ENCODE measurements around the gene CDC14B.

Gene CDC14B

DNA sequence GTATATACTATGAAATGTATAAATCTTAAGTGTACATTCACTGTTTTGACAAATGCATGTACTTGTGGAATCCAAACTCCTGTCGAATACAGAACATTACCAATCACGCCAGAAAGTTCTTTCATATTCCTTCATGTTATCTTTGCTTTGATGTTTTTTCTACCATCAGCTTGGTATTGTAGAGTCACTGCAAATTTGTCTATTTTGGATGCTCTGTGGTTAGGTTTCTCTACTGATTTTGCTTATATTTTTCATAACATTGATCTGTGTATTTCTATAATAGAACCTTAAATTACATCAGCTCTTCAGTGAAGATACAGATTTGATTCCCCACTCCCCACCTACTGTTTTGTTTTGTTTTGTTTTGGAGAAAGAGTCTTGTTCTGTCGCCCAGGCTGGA is 138.9 kb downstream of the CDC14B start:
- no peak for DNase-seq

DNA sequence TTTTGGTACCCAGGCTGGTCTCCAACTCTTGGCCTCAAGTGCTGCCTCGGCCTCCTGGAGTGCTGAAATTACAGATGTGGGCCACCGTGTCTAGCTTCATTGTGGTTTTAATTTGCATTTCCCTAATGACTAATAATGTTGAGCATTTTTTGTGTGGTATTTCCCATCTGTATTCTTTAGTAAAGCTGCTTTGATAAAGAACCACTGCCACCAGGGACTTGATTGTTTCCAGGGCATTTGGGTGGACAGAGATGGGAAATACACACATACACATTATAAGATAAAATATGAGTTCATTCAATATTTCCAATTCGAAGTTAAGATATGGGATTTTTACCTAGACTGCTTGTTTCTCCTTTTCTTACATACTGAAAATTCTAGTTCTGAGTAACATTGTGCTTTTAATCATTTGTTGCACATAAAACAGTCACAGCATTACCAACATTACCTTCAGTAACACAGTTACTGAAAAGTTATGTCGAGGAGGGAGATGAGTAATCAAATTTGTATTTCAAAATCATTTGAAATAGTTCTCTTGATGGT is 140.7 kb downstream of the CDC14B start:
- no peak for DNase-seq

DNA sequence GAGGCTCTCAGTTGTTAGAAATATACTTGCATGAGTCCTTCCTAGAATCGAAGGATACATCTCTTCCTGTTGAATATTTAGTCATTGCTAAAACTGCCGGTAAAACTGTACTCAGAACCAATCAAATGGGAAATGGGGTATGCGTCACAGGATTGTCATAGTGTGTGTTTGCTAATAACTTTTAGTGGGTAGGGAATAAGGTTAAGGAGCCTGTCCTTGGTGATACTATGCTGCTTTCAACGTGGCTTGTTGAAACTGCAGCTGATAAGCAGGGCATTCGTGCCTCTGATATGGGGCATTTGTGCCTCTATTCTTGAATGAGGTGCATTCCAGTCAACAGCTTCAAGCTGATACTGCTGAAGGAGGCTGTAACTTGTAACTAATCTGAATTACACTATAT is 143.1 kb downstream of the CDC14B start:
- DNase-seq, result no peak

DNA sequence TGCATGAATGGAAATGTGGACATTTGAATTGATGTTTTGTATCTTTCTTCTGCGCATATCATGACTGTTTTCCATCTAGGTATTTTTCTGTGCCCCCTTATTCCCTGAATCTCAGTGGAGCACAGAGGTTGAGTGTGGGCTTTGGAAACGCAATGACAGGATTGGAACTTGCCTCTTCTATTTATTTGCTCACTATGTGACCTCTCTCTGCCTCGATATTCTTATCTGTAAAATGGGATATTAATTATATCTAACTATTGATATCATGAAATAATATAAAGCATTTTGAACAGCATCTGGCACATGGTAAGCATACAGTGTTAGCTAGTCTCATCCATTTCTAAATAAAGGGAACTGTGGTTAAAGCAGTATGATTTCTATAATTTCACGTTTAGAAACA is 143.6 kb downstream of the CDC14B start:
- DNase-seq, result no peak

DNA sequence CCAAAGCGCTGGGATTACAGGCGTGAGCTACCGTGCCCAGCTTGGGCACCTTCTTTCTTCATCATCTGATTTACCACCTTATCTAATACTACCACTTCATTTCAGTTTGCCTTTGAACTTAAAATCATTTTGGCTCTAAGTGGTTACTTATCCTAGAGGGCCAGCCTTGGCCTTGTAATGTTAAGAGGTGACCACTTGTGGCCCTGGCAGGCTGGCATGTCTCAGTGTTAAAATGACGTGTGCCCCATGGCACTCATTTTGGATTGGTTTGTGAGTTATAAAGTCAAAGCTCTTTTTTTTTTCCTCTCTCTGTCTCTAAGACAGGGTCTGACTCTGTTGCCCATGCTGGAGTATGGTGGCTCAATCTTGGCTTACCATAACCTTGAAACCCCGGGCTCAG is 151.9 kb downstream of the CDC14B start:
- DNase-seq, result no peak

DNA sequence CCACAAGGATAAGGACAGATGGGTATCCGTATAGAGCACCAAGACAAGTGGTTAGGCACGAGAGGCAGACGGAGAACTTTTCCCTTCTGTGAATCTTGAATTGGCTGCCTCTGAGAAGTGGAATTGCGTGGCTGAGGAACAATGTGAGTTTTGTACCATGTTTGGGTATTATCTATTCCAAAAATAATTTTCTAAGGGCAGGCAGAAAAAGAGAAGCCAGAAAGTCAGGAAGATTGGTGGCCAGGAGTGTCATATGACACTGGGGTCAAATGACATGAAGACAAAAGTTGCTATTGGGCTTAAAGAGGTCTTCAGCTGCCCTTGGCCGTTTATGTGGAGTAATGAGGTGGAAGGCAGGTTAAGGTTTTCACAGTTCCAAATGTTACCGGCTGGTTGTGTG is 155.2 kb downstream of the CDC14B start:
- no peak for DNase-seq

DNA sequence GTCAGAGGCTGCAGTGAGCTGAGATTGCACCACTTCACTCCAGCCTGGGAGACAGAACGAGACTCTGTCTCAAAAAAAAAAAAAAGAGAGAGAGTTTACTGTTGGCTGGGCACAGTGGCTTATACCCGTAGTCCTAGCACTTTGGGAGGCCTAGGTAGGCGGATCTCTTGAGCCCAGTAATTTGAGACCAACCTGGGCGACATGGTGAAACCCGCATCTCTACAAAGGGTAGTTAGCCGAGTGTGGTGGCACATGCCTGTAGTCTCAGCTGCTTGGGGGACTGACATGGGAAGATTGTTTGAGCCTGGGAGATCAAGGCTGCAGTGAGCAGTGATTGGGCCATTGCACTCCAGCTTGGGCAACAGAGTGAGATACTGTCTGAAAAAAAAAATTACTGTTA is 157.1 kb downstream of the CDC14B start:
- DNase-seq, result no peak

DNA sequence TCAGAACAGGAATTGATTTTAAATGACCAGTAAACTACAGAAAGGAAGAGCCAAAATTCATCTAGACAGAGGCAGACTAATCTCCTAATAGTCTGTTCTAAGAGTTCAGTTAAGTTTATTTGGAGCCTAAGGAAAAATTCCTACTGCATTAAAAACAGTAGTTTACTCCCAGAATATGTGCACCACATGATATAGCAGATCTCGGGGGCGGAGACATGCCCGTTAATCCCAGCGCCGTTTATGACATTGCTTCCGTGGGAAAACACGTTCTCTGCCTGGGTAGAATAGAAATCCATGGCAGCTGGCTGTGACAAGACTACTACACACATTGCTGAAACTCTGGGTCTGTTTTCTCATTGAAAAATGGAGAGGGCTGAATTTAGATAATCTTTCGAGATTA is 158.3 kb downstream of the CDC14B start:
- DNase-seq, result no peak

DNA sequence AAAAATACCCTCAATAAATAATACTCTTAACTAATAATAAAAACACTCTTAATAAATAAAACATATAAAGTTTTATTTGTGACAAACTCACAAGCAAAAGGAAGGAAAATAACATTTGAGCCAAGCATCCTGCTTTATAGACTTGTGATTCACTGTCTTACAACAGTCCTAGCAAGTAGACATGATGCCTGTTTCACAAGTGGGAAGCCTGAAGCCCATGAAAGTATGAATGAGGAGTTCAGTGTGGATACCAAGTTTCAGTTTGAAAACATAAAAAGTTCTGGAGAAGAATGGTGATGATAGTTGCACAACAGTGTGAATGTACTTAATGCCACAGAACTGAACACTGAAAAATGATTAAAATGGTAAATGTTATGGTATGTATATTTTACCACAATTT is 158.8 kb downstream of the CDC14B start:
- DNase-seq, result no peak

DNA sequence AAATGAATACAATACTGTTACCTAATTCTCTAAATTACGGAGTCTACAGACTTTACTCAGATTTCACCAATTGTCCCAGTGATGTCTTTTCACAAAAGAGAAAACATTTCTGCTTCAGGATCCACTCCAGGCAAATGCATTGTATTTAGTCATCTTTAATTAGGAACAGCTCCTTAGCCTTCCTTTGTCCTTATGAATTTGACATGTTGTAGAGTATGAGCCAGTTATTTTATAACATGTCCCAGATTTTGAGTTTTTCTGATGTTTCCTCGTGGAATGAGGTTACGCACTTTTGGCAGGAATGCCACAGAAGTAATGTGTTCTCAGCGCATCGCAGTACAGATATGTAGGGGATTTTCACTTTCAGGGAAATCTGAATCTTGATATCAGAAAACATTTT is 159.2 kb downstream of the CDC14B start:
- DNase-seq, result no peak

DNA sequence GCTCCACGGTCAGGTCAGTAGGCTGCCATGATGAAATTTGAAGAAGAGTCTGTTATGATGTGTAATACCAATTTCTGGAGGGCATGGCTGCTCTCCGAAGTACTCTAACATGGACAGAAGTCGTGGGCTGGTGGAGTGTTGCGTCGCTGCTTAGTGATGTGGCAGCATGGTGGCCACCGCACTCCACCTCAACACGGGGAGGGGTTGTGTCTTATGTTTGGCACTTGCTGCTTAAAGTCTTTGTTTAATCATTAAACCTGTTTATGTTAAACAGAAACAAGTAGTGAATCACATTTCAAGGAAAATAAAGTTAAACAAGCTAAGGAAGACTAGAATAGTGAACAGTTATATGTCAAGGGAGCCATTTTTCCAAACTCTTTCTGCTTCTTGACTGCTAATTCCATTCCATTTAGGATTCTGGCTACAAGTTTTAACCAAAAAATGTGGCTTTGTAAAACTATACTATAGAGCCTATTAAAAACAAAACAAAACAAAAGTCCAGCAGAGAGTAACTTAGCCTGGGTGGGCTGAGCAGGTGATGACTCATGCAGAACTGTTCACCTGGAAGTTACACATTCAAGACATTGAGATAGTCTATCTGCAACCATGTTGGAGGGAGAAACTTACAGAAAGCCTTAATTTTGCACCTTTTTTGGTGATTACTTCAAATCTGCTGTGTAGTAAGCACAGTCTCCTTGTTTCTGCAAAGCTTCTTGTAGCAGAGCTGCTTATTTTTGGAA is 160.2 kb downstream of the CDC14B start:
- DNase-seq, result no peak

DNA sequence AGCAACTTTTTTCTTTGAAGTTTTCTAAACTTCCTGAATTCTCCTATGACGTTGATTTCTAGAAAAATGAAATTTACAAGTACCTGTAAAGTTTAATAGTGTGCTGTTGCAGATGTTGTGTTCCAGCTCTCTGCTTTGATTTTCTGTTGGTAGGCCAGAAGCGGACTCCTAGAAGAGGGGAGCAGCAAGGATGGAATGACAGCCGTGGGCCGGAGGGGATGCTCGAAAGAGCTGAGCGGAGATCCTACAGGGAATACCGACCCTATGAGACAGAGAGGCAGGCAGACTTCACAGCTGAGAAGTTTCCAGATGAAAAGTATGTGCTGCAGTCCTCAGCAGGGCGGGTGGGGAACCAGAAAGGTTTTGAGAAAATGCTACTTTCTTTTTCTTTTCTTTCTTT is 161.4 kb downstream of the CDC14B start:
- no peak for DNase-seq

DNA sequence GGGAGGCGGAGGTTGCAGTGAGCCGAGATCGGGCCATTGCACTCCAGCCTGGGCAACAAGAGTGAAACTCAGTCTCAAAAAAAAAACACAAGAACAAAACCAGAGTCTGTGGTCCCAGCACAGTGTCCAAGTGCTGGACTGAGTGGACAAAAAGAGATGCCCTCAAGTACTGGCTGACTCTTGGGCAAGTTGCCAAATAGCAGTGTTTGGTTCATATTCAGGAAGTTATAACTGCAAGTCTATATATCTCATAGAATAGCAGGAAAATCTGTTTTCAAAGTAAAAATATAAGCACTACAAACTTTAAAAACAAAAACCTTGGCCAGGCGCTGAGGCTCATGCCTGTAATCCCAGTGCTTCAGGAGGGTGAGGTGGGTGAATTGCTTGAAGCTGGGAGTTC is 162.4 kb downstream of the CDC14B start:
- no peak for DNase-seq

DNA sequence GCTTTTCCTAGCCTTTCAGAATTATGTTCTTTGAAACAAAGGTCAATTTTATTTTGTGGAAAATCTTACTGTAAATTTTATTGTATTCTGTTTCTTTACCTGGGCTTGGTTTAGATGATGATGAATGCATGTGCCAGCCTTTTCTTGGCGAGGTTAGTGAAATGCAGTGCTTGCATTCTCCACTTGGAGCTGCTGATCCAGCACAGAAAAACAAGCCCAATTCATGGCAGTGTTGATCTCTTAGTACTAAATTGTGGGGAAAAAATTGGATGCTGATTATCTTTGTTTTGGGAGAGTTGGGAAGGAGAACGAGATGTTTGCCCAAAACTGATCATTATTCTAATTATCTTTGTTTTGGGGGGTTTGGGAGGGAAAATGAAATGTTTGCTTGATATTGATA is 166.0 kb downstream of the CDC14B start:
- DNase-seq, result no peak

DNA sequence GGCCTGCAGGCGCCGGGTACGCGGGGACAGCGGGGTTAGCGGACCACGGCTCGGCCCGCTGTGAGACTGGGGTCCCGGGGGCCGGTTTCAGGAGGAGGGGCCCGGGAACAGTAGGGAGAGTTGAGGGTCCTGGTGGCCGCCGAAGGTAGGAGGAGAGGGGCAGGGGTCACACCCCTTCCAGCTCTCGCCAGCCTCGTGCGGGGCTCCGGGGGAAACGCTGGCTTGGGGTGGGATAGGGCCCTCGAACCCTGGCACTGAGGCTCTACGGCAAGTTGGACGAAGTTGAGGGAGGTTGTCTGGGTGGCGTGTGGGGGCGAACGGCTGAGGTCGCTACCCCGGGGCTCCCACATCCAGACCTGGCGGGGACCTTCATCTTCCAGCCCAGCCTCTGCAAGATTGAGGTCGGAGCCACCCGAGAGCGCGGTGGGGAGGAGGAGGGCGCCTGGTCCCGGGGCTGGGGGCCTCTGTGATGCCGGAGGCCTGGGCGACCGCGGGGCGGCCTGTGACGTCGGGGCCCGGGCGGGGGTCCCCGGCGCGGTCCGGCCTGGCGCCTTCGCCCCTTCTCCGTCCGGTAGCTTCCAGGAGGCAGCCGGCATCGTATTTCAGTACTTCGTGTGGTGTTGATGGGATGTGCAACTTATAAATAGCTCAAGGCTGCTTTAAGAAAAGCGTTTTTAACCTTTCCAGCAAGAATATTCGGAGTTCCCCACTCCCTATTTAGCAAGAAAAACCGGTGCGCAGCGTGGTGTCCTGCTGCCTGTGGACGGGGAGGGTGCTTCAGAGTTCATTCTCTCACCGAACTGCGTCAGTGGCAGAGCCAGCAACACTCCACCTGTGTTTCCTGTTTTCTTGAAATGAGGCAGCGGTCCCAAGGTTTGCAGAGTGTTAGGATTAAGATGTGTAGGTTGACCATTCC is 168.8 kb downstream of the CDC14B start:
- DNase-seq, result peak; percentile 25 to 71 (median 50)

Data from stimulated activated naive CD4-positive, alpha-beta T cell (primary cell).